ENCODE measurements around the gene SYNE3.
A peak's percentile ranks its signal among the peaks of the same experiment; 100 is the strongest.

The SYNE3 gene

GRCh38 chr14:95529216-95529615, 12.8 kb upstream of the SYNE3 start:
- Histone ChIP-seq H3K4me2 (ENCODE audit: low read length) (no peak overlapping the region), H3K36me3 (ENCODE audit: insufficient read depth, low read length) (no peaks in the 10 kb centered on the region), H3K4me1 (ENCODE audit: control insufficient read depth, insufficient read depth, low read length) (peaks cover 58% of the 10 kb centered on the region), H3K9me3 (replicated peaks; ENCODE audit: low read length) (no peaks in the 10 kb centered on the region), H3K4me3 (ENCODE audit: low read length) (no peak overlapping the region), H3K9ac (ENCODE audit: low read depth, low read length) (no peak overlapping the region), H3K27me3 (ENCODE audit: control insufficient read depth, insufficient read depth, low read length) (no peaks in the 10 kb centered on the region)

- H3K9me3 ChIP-seq (replicated peaks; ENCODE audit: low read length): no peaks in the 10 kb centered on the region
- H3K9ac ChIP-seq (ENCODE audit: low read depth, low read length): peak overlapping the region; percentile 30
- H3K36me3 ChIP-seq (ENCODE audit: insufficient read depth, low read length): no peaks in the 10 kb centered on the region
- H3K4me3 ChIP-seq (ENCODE audit: low read length): no peak overlapping the region
- no peaks in the 10 kb centered on the region for H3K27me3 ChIP-seq (ENCODE audit: control insufficient read depth, insufficient read depth, low read length)
- peaks cover 65% of the 10 kb centered on the region for H3K4me1 ChIP-seq (ENCODE audit: control insufficient read depth, insufficient read depth, low read length)
- H3K4me2 ChIP-seq (ENCODE audit: low read length): peak overlapping the region; percentile 66
These were observed 11.0 kb upstream of the SYNE3 start for GRCh38 chr14:95527387-95528002.

GRCh38 chr14:95526483-95527386, 10.3 kb upstream of the SYNE3 start:
- H3K36me3 ChIP-seq (ENCODE audit: insufficient read depth, low read length): no peaks in the 10 kb centered on the region
- peak overlapping the region; percentile 30 for H3K9ac ChIP-seq (ENCODE audit: low read depth, low read length)
- no peaks in the 10 kb centered on the region for H3K27me3 ChIP-seq (ENCODE audit: control insufficient read depth, insufficient read depth, low read length)
- no peaks in the 10 kb centered on the region for H3K9me3 ChIP-seq (replicated peaks; ENCODE audit: low read length)
- peaks cover 57% of the 10 kb centered on the region for H3K4me1 ChIP-seq (ENCODE audit: control insufficient read depth, insufficient read depth, low read length)
- H3K4me3 ChIP-seq (ENCODE audit: low read length): no peak overlapping the region
- peak overlapping the region; percentile 66 for H3K4me2 ChIP-seq (ENCODE audit: low read length)

DNA sequence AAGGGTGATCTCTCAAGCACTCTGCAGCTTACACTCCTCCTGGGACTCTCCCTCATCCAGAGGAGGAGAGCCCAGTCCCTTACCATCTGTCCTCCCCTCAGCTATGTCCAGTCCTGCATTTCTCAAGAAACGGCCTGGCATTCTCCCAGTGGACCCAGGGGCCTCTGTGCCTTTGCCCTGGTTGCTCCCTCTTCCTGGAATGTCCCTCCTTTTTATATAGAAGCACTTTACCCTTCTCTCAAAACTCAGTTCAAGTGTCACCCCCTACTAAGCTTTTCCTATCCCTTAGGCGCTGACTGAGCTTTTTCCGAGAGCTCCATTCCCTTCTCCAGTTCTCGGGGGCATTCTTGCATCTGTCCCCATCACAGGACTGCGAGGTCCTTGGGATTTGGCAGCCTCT, 9.5 kb upstream of the SYNE3 start:
- H3K9ac ChIP-seq (ENCODE audit: low read depth, low read length): no peak overlapping the region
- peaks cover 50% of the 10 kb centered on the region for H3K4me1 ChIP-seq (ENCODE audit: control insufficient read depth, insufficient read depth, low read length)
- no peaks in the 10 kb centered on the region for H3K27me3 ChIP-seq (ENCODE audit: control insufficient read depth, insufficient read depth, low read length)
- no peak overlapping the region for H3K4me3 ChIP-seq (ENCODE audit: low read length)
- no peaks in the 10 kb centered on the region for H3K36me3 ChIP-seq (ENCODE audit: insufficient read depth, low read length)
- H3K9me3 ChIP-seq (replicated peaks; ENCODE audit: low read length): no peaks in the 10 kb centered on the region
- H3K4me2 ChIP-seq (ENCODE audit: low read length): no peak overlapping the region

DNA sequence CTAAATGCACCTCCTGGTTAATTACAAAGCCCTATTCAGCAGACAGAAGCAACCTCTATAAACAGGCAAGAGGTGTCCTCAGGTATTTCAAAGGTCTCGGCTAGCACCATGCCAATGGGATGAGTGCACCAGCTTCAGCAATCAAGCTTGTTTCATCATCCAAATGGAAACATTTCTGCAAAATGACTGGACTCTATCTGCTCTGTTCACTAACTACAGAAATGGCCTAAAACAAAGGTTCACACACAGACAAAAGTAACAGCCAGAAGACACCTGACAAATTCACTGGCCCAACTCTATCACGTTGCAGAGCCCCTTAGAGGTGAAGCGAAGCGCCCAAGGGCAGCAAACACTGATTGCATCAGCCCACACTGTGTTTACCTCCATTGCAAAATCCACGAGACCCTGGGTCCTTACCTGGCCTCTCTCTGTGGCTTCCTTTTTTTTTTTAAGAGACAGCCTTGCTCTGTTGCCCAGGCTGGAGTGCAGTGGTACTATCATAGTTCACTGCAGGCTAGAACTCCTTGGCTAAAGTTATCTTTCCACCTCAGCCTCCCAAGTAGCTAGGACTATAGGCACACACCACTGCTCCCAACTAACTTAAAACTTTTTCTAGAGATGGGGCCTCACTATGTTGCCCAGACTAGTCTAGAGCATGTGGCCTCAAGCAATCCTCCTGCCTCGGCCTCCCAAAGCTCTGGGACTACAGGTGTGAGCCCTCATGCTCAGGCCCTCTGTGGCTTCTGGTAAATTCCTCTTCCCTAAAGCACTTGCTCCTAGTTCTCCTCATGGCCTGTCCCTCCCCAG, 8.5 kb upstream of the SYNE3 start:
- no peak overlapping the region for H3K4me3 ChIP-seq (ENCODE audit: low read length)
- H3K9ac ChIP-seq (ENCODE audit: low read depth, low read length): no peak overlapping the region
- H3K36me3 ChIP-seq (ENCODE audit: insufficient read depth, low read length): no peaks in the 10 kb centered on the region
- H3K9me3 ChIP-seq (replicated peaks; ENCODE audit: low read length): no peaks in the 10 kb centered on the region
- H3K27me3 ChIP-seq (ENCODE audit: control insufficient read depth, insufficient read depth, low read length): no peaks in the 10 kb centered on the region
- H3K4me1 ChIP-seq (ENCODE audit: control insufficient read depth, insufficient read depth, low read length): peaks cover 49% of the 10 kb centered on the region
- no peak overlapping the region for H3K4me2 ChIP-seq (ENCODE audit: low read length)

DNA sequence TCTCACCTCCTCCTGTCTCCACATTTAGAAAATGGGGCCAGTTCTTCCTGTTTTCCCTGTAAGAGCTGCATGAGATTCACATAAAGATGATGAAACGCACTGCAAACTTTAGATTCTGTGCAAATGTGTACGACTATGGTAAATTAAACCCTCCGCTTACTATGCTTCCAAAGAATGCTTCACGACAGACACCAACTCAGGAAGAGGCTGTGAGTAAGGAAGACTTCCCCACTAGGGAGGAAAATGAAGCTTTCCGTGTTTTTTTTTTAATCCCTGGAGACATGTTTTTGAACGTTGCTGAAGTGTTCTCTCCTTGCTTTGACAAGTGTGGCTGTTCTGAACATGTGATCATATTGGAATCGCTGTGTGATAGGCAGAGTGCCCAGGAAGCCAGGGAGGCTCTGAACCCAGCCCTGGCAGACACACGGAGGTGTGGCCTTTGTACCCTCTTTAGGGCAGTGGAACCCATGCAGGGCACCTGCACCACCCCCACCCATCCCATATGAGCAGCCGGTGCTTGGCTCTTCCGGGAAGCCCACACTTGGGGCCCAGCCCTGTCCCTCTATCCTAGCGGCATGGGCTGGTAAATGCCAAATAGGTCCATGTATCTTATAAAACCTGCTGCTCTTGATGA, 7.5 kb upstream of the SYNE3 start:
- no peak overlapping the region for H3K4me3 ChIP-seq (ENCODE audit: low read length)
- H3K4me1 ChIP-seq (ENCODE audit: control insufficient read depth, insufficient read depth, low read length): peaks cover 52% of the 10 kb centered on the region
- no peaks in the 10 kb centered on the region for H3K27me3 ChIP-seq (ENCODE audit: control insufficient read depth, insufficient read depth, low read length)
- H3K9me3 ChIP-seq (replicated peaks; ENCODE audit: low read length): no peaks in the 10 kb centered on the region
- H3K9ac ChIP-seq (ENCODE audit: low read depth, low read length): no peak overlapping the region
- peak overlapping the region; percentile 33 for H3K4me2 ChIP-seq (ENCODE audit: low read length)
- no peaks in the 10 kb centered on the region for H3K36me3 ChIP-seq (ENCODE audit: insufficient read depth, low read length)

- H3K4me3 ChIP-seq (ENCODE audit: low read length): no peak overlapping the region
- no peak overlapping the region for H3K9ac ChIP-seq (ENCODE audit: low read depth, low read length)
- H3K4me1 ChIP-seq (ENCODE audit: control insufficient read depth, insufficient read depth, low read length): peaks cover 58% of the 10 kb centered on the region
- no peaks in the 10 kb centered on the region for H3K9me3 ChIP-seq (replicated peaks; ENCODE audit: low read length)
- H3K36me3 ChIP-seq (ENCODE audit: insufficient read depth, low read length): no peaks in the 10 kb centered on the region
- peak overlapping the region; percentile 33 for H3K4me2 ChIP-seq (ENCODE audit: low read length)
- no peaks in the 10 kb centered on the region for H3K27me3 ChIP-seq (ENCODE audit: control insufficient read depth, insufficient read depth, low read length)
These were observed 6.8 kb upstream of the SYNE3 start for GRCh38 chr14:95523051-95523814.

- Histone ChIP-seq H3K4me1 (ENCODE audit: control insufficient read depth, insufficient read depth, low read length) (peaks cover 62% of the 10 kb centered on the region), H3K4me3 (ENCODE audit: low read length) (no peak overlapping the region), H3K9ac (ENCODE audit: low read depth, low read length) (no peak overlapping the region), H3K9me3 (replicated peaks; ENCODE audit: low read length) (no peaks in the 10 kb centered on the region), H3K4me2 (ENCODE audit: low read length) (no peak overlapping the region), H3K27me3 (ENCODE audit: control insufficient read depth, insufficient read depth, low read length) (no peaks in the 10 kb centered on the region), H3K36me3 (ENCODE audit: insufficient read depth, low read length) (no peaks in the 10 kb centered on the region)
These were observed 6.1 kb upstream of the SYNE3 start for GRCh38 chr14:95522556-95522955.

- Histone ChIP-seq H3K4me2 (ENCODE audit: low read length) (no peak overlapping the region), H3K4me1 (ENCODE audit: control insufficient read depth, insufficient read depth, low read length) (peaks cover 64% of the 10 kb centered on the region), H3K9me3 (replicated peaks; ENCODE audit: low read length) (no peaks in the 10 kb centered on the region), H3K4me3 (ENCODE audit: low read length) (no peak overlapping the region), H3K9ac (ENCODE audit: low read depth, low read length) (no peak overlapping the region), H3K27me3 (ENCODE audit: control insufficient read depth, insufficient read depth, low read length) (no peaks in the 10 kb centered on the region), H3K36me3 (ENCODE audit: insufficient read depth, low read length) (no peaks in the 10 kb centered on the region)
These were observed 5.7 kb upstream of the SYNE3 start for GRCh38 chr14:95522116-95522515.

DNA sequence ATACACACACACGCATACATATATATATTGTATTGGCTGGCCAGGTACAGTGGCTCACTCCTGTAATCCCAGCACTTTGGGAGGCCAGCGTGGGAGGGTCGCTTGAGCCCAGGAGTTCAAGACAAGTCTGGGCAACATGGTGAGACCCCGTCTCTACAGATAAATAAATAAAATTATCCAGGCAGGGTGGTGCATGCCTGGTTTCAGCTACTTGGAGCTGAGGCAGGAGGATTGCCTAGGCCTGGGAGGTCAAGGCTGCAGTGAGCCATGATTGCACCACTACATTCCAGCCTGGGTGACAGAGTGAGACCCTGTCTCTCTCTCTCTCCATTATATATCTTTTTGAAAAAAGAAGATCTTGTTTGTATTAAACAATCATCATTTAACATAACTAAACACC, 4.6 kb upstream of the SYNE3 start:
- no peak overlapping the region for H3K4me2 ChIP-seq (ENCODE audit: low read length)
- no peaks in the 10 kb centered on the region for H3K9me3 ChIP-seq (replicated peaks; ENCODE audit: low read length)
- H3K27me3 ChIP-seq (ENCODE audit: control insufficient read depth, insufficient read depth, low read length): no peaks in the 10 kb centered on the region
- no peak overlapping the region for H3K4me3 ChIP-seq (ENCODE audit: low read length)
- H3K4me1 ChIP-seq (ENCODE audit: control insufficient read depth, insufficient read depth, low read length): peaks cover 62% of the 10 kb centered on the region
- no peaks in the 10 kb centered on the region for H3K36me3 ChIP-seq (ENCODE audit: insufficient read depth, low read length)
- H3K9ac ChIP-seq (ENCODE audit: low read depth, low read length): no peak overlapping the region

Data from skeletal muscle satellite cell (primary cell).